ENCODE results near the gene GMEB1. TPM values are rescaled to one million over a fixed set of nuclear protein-coding genes. Genes with fewer than 3 reads are reported as not detected.
A peak's percentile ranks its signal among the peaks of the same experiment; 100 is the strongest.

The GMEB1 gene, protein sequence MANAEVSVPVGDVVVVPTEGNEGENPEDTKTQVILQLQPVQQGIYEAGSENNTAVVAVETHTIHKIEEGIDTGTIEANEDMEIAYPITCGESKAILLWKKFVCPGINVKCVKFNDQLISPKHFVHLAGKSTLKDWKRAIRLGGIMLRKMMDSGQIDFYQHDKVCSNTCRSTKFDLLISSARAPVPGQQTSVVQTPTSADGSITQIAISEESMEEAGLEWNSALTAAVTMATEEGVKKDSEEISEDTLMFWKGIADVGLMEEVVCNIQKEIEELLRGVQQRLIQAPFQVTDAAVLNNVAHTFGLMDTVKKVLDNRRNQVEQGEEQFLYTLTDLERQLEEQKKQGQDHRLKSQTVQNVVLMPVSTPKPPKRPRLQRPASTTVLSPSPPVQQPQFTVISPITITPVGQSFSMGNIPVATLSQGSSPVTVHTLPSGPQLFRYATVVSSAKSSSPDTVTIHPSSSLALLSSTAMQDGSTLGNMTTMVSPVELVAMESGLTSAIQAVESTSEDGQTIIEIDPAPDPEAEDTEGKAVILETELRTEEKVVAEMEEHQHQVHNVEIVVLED
- 10 to 100 TPM in 1 of 4 donors, 1 to 10 TPM in 3; 2.5 to 13.7 (median 6.0) TPM for polyA plus RNA-seq
- long read RNA-seq, donor 1 = 0 reads
- long read RNA-seq, donor 2 = 0 reads
- long read RNA-seq, donor 3, partial matches to known transcripts = 5 of 6 reads
- long read RNA-seq, donor 3, other reads (novel, unspliced or antisense) = 0 of 6 reads
- long read RNA-seq, donor 4 = 0 reads
- long read RNA-seq, donor 5 = 0 reads
- long read RNA-seq, donor 6, full-length matches to known transcripts = 3 of 3 reads
- long read RNA-seq, donor 6, partial matches to known transcripts = 0 of 3 reads
- long read RNA-seq, donor 6, other reads (novel, unspliced or antisense) = 0 of 3 reads
- long read RNA-seq, donor 7 = 0 reads
- long read RNA-seq, donor 8 = 0 reads
- long read RNA-seq, donor 9 = 0 reads
- long read RNA-seq, donor 10 = 0 reads

DNA sequence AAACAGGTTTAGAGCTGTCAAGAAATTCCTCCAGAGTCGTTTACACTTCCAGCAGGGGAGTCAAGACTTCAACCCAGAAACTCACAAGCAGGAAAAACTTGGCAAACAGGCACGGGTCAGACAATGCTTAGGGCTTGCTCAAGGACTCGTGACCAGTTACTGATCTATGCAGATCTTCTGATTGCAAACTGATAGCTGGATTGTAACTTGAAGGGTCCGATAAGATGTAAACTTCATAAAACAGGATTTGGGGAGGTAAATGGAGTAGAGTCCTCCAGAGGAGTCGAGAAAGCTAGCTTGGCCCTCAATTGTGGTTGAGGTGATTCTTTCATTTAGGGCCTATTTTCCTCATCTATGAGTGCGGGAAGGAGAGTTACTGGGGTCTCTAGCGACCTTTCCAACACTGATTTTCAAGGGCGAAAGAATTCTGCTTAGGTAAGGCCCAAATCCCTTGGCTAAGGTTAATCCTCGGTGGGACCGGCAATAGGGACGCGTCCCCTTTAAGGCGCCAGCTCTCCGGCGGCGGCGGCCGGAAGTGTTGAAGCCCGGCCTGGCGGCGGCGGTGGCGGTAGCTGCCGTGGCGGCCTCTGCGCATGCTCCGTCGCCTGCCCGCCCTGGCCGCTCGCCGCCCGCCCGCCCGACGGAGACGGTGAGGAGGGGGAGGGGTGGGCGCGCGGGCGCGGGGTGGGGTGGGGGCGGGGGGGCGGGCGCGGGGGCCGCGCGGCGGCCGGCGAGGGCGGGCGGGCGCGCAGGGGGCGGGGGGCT, at the start of gene GMEB1:
Gene GMEB1 (plus strand): TSS at position 594 of the 765 bp plus-strand sequence. CDS start 14,829 bp downstream, outside the sequence.
- no peaks in the 10 kb centered on the region for H3K36me3 ChIP-seq (ENCODE audit: control insufficient read depth in 3 of 3, insufficient read depth in 2 of 3, low read depth in 1 of 3, low read length in 3 of 3)
- peak within 1 kb of the TSS; percentile 92 to 99 (median 98) for H3K4me3 ChIP-seq (ENCODE audit: low read depth in 1 of 3, low read length in 3 of 3)
- H3K9me3 ChIP-seq (ENCODE audit: control insufficient read depth in 2 of 2, insufficient read depth in 1 of 2, low read depth in 1 of 2, low read length in 1 of 2) = no peaks in the 10 kb centered on the region
- peaks cover 0 to 13% (median 0%) of the 10 kb centered on the region in 3 donors for H3K4me1 ChIP-seq (ENCODE audit: control insufficient read depth in 3 of 3, insufficient read depth in 2 of 3, low read depth in 1 of 3, low read length in 2 of 3)
- no peaks in the 10 kb centered on the region for H3K27me3 ChIP-seq (ENCODE audit: control insufficient read depth in 3 of 3, insufficient read depth in 3 of 3, low read length in 3 of 3)
- H3K27ac ChIP-seq (ENCODE audit: low read depth in 1 of 3, low read length in 2 of 3) = peak within 1 kb of the TSS; percentile 94 to 99 (median 97)
- 1 to 2% (median 1%) methylated on average over 14 to 43 of the region's 57 CpGs for WGBS, 3 donors
- no peak for FAIRE-seq
- DNase-seq = peak; percentile 88 to 93

- WGBS, 3 donors = 81 to 97% (median 89%) methylated on average over 1 of the region's 1 CpG
- no peak for FAIRE-seq
Observed at GRCh38 chr1:28631713-28632112, 36.9 kb upstream of the GMEB1 start.

DNA sequence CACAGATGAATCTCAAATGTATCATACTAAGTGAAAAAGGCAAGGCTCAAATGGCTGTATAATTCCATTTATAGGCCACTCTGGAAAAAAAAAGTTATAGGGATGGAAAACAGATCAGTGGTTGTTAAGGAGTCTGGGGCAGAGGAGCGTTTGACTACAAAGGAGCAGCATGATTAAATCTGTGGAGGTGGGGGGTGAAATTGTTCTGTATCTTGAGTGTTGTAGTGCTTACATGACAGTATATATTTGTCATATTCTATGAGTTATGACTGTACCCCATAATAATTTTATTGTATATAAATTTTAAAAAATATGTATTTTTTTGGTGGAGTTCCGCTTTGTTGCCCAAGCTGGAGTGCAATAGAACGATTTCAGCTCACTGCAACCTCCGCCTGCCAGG, 36.0 kb upstream of the GMEB1 start:
- H3K4me1 ChIP-seq (ENCODE audit: control insufficient read depth in 3 of 3, insufficient read depth in 2 of 3, low read depth in 1 of 3, low read length in 2 of 3) = no peaks in the 10 kb centered on the region
- no peaks in the 10 kb centered on the region for H3K27me3 ChIP-seq (ENCODE audit: control insufficient read depth in 3 of 3, insufficient read depth in 3 of 3, low read length in 3 of 3)
- no peak for FAIRE-seq
- H3K36me3 ChIP-seq (ENCODE audit: control insufficient read depth in 3 of 3, insufficient read depth in 2 of 3, low read depth in 1 of 3, low read length in 3 of 3) = peaks cover 0 to 9% (median 0%) of the 10 kb centered on the region in 3 donors
- no peak for DNase-seq
- 94 to 98% (median 97%) methylated on average over 4 of the region's 4 CpGs for WGBS, 3 donors
- no peaks in the 10 kb centered on the region for H3K9me3 ChIP-seq (ENCODE audit: control insufficient read depth in 2 of 2, insufficient read depth in 1 of 2, low read depth in 1 of 2, low read length in 1 of 2)
- no peak overlapping the region for H3K27ac ChIP-seq (ENCODE audit: low read depth in 1 of 3, low read length in 2 of 3)
- H3K4me3 ChIP-seq (ENCODE audit: low read depth in 1 of 3, low read length in 3 of 3) = no peak overlapping the region

More at GRCh38 chr1:28631713-28632112, 36.9 kb upstream of the GMEB1 start:
- Histone ChIP-seq H3K9me3 (ENCODE audit: control insufficient read depth in 2 of 2, insufficient read depth in 1 of 2, low read depth in 1 of 2, low read length in 1 of 2) (no peaks in the 10 kb centered on the region), H3K4me3 (ENCODE audit: low read depth in 1 of 3, low read length in 3 of 3) (no peak overlapping the region), H3K36me3 (ENCODE audit: control insufficient read depth in 3 of 3, insufficient read depth in 2 of 3, low read depth in 1 of 3, low read length in 3 of 3) (peaks cover 0 to 8% (median 0%) of the 10 kb centered on the region in 3 donors), H3K27me3 (ENCODE audit: control insufficient read depth in 3 of 3, insufficient read depth in 3 of 3, low read length in 3 of 3) (no peaks in the 10 kb centered on the region), H3K4me1 (ENCODE audit: control insufficient read depth in 3 of 3, insufficient read depth in 2 of 3, low read depth in 1 of 3, low read length in 2 of 3) (no peaks in the 10 kb centered on the region), H3K27ac (ENCODE audit: low read depth in 1 of 3, low read length in 2 of 3) (no peak overlapping the region)
- DNase-seq = no peak

DNA sequence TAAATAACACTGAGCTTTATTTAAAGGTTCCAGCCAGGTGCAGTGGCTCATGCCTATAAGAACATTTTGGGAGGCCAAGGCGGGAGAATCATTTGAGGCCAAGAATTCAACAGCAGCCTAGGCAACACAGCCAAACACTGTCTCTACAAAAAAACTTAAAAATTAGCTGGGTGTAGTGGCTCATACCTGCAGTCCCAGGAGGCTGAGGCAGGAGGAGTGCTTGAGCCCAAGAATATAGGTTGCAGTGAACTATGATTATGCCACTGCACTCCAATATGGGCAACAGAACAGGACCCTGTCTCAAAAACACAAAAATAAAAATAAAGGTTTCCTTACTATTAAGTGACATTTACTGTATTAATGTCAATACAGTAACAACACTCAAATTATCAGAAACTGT, 27.8 kb upstream of the GMEB1 start:
- DNase-seq (peak in 1 of 2 donors; percentile 17), FAIRE-seq (no peak)
- H3K36me3 ChIP-seq (ENCODE audit: control insufficient read depth in 3 of 3, insufficient read depth in 2 of 3, low read depth in 1 of 3, low read length in 3 of 3) = peaks cover 0 to 4% (median 0%) of the 10 kb centered on the region in 3 donors
- no peak overlapping the region for H3K27ac ChIP-seq (ENCODE audit: low read depth in 1 of 3, low read length in 2 of 3)
- peaks cover 0 to 16% (median 3%) of the 10 kb centered on the region in 3 donors for H3K4me1 ChIP-seq (ENCODE audit: control insufficient read depth in 3 of 3, insufficient read depth in 2 of 3, low read depth in 1 of 3, low read length in 2 of 3)
- H3K4me3 ChIP-seq (ENCODE audit: low read depth in 1 of 3, low read length in 3 of 3) = no peak overlapping the region
- WGBS, 3 donors = 85 to 96% (median 89%) methylated on average over 1 of the region's 1 CpG
- H3K27me3 ChIP-seq (ENCODE audit: control insufficient read depth in 3 of 3, insufficient read depth in 3 of 3, low read length in 3 of 3) = no peaks in the 10 kb centered on the region
- H3K9me3 ChIP-seq (ENCODE audit: control insufficient read depth in 2 of 2, insufficient read depth in 1 of 2, low read depth in 1 of 2, low read length in 1 of 2) = no peaks in the 10 kb centered on the region

DNA sequence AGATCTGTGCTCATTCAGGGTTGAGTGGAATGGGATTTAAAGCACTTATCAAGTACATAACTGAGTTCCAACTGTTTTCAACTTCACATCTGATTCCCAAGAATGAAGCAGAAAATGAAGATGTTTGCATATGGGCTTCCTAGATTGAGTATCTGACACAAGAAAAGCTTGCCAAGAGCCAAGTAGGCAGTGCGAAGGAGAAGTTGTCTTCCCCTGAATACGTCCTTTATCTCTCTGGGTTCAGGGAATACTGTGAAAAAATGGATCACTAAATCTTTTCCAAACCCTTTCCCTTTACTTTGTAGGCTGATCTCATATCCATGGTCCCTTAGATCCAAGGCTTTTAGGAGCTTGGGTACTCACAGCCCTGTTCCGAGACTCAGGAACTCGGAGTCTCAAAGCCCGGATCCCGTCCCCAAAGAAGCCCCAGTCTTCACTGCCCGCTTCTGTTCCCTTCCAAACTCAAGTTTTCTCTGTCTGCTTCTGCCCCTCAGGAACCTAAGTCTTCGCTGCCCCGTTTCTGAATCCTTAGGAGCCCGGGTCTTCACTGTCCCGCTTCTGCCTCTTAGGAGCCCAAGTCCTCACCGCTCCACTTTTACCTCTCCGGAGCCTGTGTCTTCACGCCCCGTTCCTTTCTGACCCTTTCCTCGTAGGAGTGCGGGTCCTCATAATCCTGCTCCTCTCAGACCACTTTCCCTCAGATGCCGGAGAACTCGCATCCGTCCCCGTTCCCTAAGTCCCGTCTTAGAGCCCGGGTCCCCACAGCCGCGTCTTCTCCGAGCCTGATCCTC, 26.3 kb upstream of the GMEB1 start:
- 0 to 1% (median 0%) methylated on average over 26 of the region's 26 CpGs for WGBS, 3 donors
- no peak for FAIRE-seq

DNA sequence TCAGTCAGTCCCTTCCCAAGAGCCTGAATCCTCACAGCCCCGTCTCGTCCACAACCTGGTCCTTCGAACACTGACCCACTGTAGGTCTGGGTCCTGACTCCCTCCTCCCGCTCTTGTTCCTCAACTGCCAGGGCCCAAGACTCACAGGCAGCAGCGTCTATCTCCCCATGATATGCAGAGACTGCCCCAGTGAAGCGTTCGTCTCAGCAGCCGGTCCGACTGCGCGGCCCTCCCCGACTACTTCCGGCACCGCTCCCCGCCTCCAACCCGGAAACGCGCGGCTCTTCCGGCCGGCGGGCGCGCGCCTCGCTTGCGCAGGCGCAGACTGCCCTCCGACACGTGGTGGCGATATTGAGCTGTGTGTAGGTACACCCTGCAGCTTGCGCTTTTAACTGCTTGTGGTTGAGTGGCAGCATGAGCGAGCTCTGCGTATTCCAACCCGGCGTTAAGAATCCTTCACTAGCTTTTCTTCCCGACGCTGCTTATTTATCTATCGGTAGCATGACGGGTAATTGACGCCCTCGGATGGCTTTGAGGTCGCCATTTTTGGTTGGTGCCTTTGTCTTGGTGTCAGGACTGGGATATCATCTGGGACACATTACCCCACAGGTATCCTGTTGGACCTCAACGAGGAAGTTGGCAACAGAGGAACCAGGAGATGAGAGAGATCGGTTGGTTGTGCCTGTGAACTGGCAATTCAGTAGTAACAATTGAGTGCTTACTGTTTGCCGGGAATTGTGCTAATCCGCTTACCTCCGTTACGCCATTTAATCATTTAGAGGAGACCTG, 25.5 kb upstream of the GMEB1 start, which contains the start of gene TAF12:
Gene TAF12 (minus strand): TSS at position 221 of the 789 bp plus-strand sequence. CDS start 20,986 bp downstream, outside the sequence.
- Histone ChIP-seq H3K9me3 (ENCODE audit: control insufficient read depth in 2 of 2, insufficient read depth in 1 of 2, low read depth in 1 of 2, low read length in 1 of 2) (no peaks in the 10 kb centered on the region), H3K4me3 (ENCODE audit: low read depth in 1 of 3, low read length in 3 of 3) (peak within 1 kb of the TSS; percentile 50 to 68 (median 59)), H3K27ac (ENCODE audit: low read depth in 1 of 3, low read length in 2 of 3) (peak within 1 kb of the TSS; percentile 87 to 99 (median 98)), H3K36me3 (ENCODE audit: control insufficient read depth in 3 of 3, insufficient read depth in 2 of 3, low read depth in 1 of 3, low read length in 3 of 3) (no peaks in the 10 kb centered on the region), H3K27me3 (ENCODE audit: control insufficient read depth in 3 of 3, insufficient read depth in 3 of 3, low read length in 3 of 3) (no peaks in the 10 kb centered on the region), H3K4me1 (ENCODE audit: control insufficient read depth in 3 of 3, insufficient read depth in 2 of 3, low read depth in 1 of 3, low read length in 2 of 3) (peaks cover 0 to 18% (median 3%) of the 10 kb centered on the region in 3 donors)
- DNase-seq (peak; percentile 95 to 98), FAIRE-seq (no peak)
- WGBS, 3 donors = 0 to 1% (median 0%) methylated on average over 49 of the region's 49 CpGs

More for the DNA sequence above, 26.3 kb upstream of the GMEB1 start:
- H3K27ac ChIP-seq (ENCODE audit: low read depth in 1 of 3, low read length in 2 of 3) = peak overlapping the region; percentile 70 to 99 (median 86)
- H3K36me3 ChIP-seq (ENCODE audit: control insufficient read depth in 3 of 3, insufficient read depth in 2 of 3, low read depth in 1 of 3, low read length in 3 of 3) = no peaks in the 10 kb centered on the region
- no peak for DNase-seq
- no peaks in the 10 kb centered on the region for H3K27me3 ChIP-seq (ENCODE audit: control insufficient read depth in 3 of 3, insufficient read depth in 3 of 3, low read length in 3 of 3)
- H3K9me3 ChIP-seq (ENCODE audit: control insufficient read depth in 2 of 2, insufficient read depth in 1 of 2, low read depth in 1 of 2, low read length in 1 of 2) = no peaks in the 10 kb centered on the region
- peaks cover 0 to 16% (median 3%) of the 10 kb centered on the region in 3 donors for H3K4me1 ChIP-seq (ENCODE audit: control insufficient read depth in 3 of 3, insufficient read depth in 2 of 3, low read depth in 1 of 3, low read length in 2 of 3)
- H3K4me3 ChIP-seq (ENCODE audit: low read depth in 1 of 3, low read length in 3 of 3) = peak overlapping the region; percentile 50 to 68 (median 59)

GRCh38 chr1:28644494-28644893, 24.1 kb upstream of the GMEB1 start:
- FAIRE-seq (no peak), DNase-seq (no peak)
- no peaks in the 10 kb centered on the region for H3K9me3 ChIP-seq (ENCODE audit: control insufficient read depth in 2 of 2, insufficient read depth in 1 of 2, low read depth in 1 of 2, low read length in 1 of 2)
- no peaks in the 10 kb centered on the region for H3K36me3 ChIP-seq (ENCODE audit: control insufficient read depth in 3 of 3, insufficient read depth in 2 of 3, low read depth in 1 of 3, low read length in 3 of 3)
- 81 to 98% (median 94%) methylated on average over 3 of the region's 3 CpGs for WGBS, 3 donors
- no peaks in the 10 kb centered on the region for H3K27me3 ChIP-seq (ENCODE audit: control insufficient read depth in 3 of 3, insufficient read depth in 3 of 3, low read length in 3 of 3)
- H3K27ac ChIP-seq (ENCODE audit: low read depth in 1 of 3, low read length in 2 of 3) = peak overlapping the region in 2 of 3 donors; percentile 98 to 99
- H3K4me3 ChIP-seq (ENCODE audit: low read depth in 1 of 3, low read length in 3 of 3) = no peak overlapping the region
- peaks cover 0 to 26% (median 3%) of the 10 kb centered on the region in 3 donors for H3K4me1 ChIP-seq (ENCODE audit: control insufficient read depth in 3 of 3, insufficient read depth in 2 of 3, low read depth in 1 of 3, low read length in 2 of 3)

All from small intestine (tissue), 16 donors.